ENCODE measurements around the gene DENND1B. TPM values are rescaled to one million over a fixed set of nuclear protein-coding genes. Genes with fewer than 3 reads are reported as not detected.

Gene DENND1B
- total and polyA plus RNA-seq, 2 of the 8 experiments (the other 6 are each of a cell fraction or from before 2014, with no cell fraction given) = 0.74 to 3.3 TPM

DNA sequence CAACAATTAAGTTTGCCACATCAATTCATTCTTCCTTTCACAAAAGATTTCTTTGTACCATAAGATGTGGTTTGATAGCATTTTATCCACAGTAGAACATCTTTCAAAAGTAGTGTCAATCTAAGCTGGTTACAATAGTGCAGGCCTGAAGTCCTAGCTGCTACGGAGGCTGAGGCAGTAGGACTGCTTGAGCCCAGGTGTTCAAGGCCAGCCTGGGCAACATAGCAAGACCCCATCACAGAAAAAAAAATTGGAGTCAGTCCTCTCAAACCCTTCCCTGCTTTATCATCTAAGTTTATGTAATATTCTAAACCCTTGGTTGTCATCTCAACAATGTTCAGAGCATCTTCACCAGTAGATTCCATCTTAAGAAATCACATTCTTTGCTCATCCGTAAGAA, 31.7 kb downstream of the DENND1B start:
- H3K36me3 ChIP-seq (ENCODE audit: control insufficient read depth in 2 of 4, insufficient read depth in 4 of 4, low read length in 3 of 4) = no peaks in the 10 kb centered on the region
- FAIRE-seq = no peak
- ChIA-PET CTCF (ENCODE audit: partially characterized antibody) (interaction anchor here (2.0 kb wide), 1 partner anchor 11 kb away, joined by 5 read pairs; no protein-coding TSS in a partner anchor), POLR2A (ENCODE audit: partially characterized antibody) (no interaction called here)
- H3K4me2 ChIP-seq (ENCODE audit: insufficient read depth in 1 of 2, low read depth in 2 of 2, low read length in 2 of 2) = no peak overlapping the region
- H3K14ac ChIP-seq (ENCODE audit: insufficient read length) = no peak overlapping the region
- H4K8ac ChIP-seq (ENCODE audit: extremely low read depth, insufficient read depth, low read length) = no peak overlapping the region
- no peaks in the 10 kb centered on the region for H3K27me3 ChIP-seq (replicated peaks in 1 of 4; ENCODE audit: control insufficient read depth in 3 of 4, extremely low read depth in 1 of 4, insufficient read depth in 3 of 4, low read length in 3 of 4)
- H3K23ac ChIP-seq (ENCODE audit: insufficient read length) = no peak overlapping the region
- no peak overlapping the region for H2AFZ ChIP-seq (ENCODE audit: low read length)
- no peaks in the 10 kb centered on the region for H3K79me1 ChIP-seq (ENCODE audit: low read depth, low read length)
- no peak for TF ChIP-seq YY1 (IDR thresholded peaks at IDR 0.05; ENCODE audit: low read depth, low read length)
- no peak for TF ChIP-seq HDAC6 (IDR thresholded peaks at IDR 0.05; ENCODE audit: low read depth, low read length)
- no peak for TF ChIP-seq CHD1 (IDR thresholded peaks at IDR 0.05; ENCODE audit: low read depth, low read length)
- no peak for TF ChIP-seq GABPA (IDR thresholded peaks at IDR 0.05; ENCODE audit: borderline replicate concordance, insufficient read depth, low read length)
- TF ChIP-seq ASH2L (IDR thresholded peaks at IDR 0.05; ENCODE audit: low read length) = no peak
- no peak for TF ChIP-seq ZNF274 (IDR thresholded peaks at IDR 0.05; ENCODE audit: borderline replicate concordance, extremely low read depth, low read length)
- TF ChIP-seq, protein P1, sequence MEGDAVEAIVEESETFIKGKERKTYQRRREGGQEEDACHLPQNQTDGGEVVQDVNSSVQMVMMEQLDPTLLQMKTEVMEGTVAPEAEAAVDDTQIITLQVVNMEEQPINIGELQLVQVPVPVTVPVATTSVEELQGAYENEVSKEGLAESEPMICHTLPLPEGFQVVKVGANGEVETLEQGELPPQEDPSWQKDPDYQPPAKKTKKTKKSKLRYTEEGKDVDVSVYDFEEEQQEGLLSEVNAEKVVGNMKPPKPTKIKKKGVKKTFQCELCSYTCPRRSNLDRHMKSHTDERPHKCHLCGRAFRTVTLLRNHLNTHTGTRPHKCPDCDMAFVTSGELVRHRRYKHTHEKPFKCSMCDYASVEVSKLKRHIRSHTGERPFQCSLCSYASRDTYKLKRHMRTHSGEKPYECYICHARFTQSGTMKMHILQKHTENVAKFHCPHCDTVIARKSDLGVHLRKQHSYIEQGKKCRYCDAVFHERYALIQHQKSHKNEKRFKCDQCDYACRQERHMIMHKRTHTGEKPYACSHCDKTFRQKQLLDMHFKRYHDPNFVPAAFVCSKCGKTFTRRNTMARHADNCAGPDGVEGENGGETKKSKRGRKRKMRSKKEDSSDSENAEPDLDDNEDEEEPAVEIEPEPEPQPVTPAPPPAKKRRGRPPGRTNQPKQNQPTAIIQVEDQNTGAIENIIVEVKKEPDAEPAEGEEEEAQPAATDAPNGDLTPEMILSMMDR (IDR thresholded peaks at IDR 0.05; ENCODE audit: control extremely low read depth in 1 of 3, insufficient read depth in 1 of 3, low read depth in 1 of 3, low read length in 3 of 3) = no peak
- no peak for TF ChIP-seq RFX5 (IDR thresholded peaks at IDR 0.05; ENCODE audit: borderline replicate concordance, low read depth, low read length)
- no peak for TF ChIP-seq CBX5 (IDR thresholded peaks at IDR 0.05; ENCODE audit: low read depth, low read length)
- TF ChIP-seq HDAC2 (IDR thresholded peaks at IDR 0.05; ENCODE audit: borderline replicate concordance in 1 of 2, low read depth in 2 of 2, low read length in 2 of 2) = no peak
- TF ChIP-seq SAP30 (IDR thresholded peaks at IDR 0.05; ENCODE audit: insufficient read depth, insufficient replicate concordance, low read length) = no peak
- WGBS, 2 experiments (ENCODE audit: extremely low coverage in 1 of 2, insufficient coverage in 1 of 2, insufficient read length in 1 of 2, insufficient replicate concordance in 2 of 2, low coverage in 1 of 2, low lambda C conversion rate in 2 of 2, missing lambda C conversion rate in 1 of 2) = 91% methylated on average over 2 of the region's 2 CpGs; no CpG with 5 or more reads in 1 of the 2 experiments
- H2BK12ac ChIP-seq (ENCODE audit: low read depth, low read length) = no peak overlapping the region
- H3K9me3 ChIP-seq (ENCODE audit: insufficient read depth in 2 of 2, low read depth in 1 of 2, low read length in 1 of 2) = no peaks in the 10 kb centered on the region; a peak in 1 of 4 replicates
- no peak overlapping the region for H4K5ac ChIP-seq (ENCODE audit: insufficient read length, low read depth, low read length)
- no peak overlapping the region for H2AK5ac ChIP-seq (ENCODE audit: low read depth, low read length)
- H4K20me1 ChIP-seq (replicated peaks in 1 of 2; ENCODE audit: control insufficient read depth in 1 of 2, insufficient read depth in 2 of 2, low read length in 2 of 2) = no peaks in the 10 kb centered on the region
- H3K79me2 ChIP-seq (ENCODE audit: control insufficient read depth in 1 of 2, insufficient read depth in 2 of 2, low read length in 2 of 2) = no peaks in the 10 kb centered on the region
- H3K18ac ChIP-seq (ENCODE audit: extremely low read depth, low read length) = no peak overlapping the region
- no peak overlapping the region for H2BK20ac ChIP-seq (ENCODE audit: low read length)
- H2BK120ac ChIP-seq (replicated peaks; ENCODE audit: low read depth, low read length) = no peak overlapping the region
- H2BK5ac ChIP-seq (ENCODE audit: low read depth, low read length) = no peak overlapping the region
- H3K4ac ChIP-seq (replicated peaks; ENCODE audit: insufficient read length, low read depth, low read length) = no peak overlapping the region
- H3K27ac ChIP-seq (ENCODE audit: low read depth, low read length) = no peak overlapping the region
- H4K91ac ChIP-seq (replicated peaks; ENCODE audit: insufficient read length, low read length) = no peak overlapping the region
- no peak overlapping the region for H3K56ac ChIP-seq (replicated peaks; ENCODE audit: insufficient read length, low read depth, low read length)
- H2BK15ac ChIP-seq (ENCODE audit: low read length) = no peak overlapping the region
- no peak overlapping the region for H3K4me3 ChIP-seq (ENCODE audit: extremely low read depth in 1 of 4, insufficient read depth in 2 of 4, low read depth in 3 of 4, low read length in 4 of 4)
- H3K9ac ChIP-seq (replicated peaks in 1 of 4; ENCODE audit: extremely low read depth in 1 of 4, low read depth in 3 of 4, low read length in 3 of 4) = no peak overlapping the region
- DNase-seq (ENCODE audit: low read depth in 1 of 2, low spot score in 2 of 2) = no peak
- H3K23me2 ChIP-seq (ENCODE audit: low read depth, low read length) = no peaks in the 10 kb centered on the region
- H3K4me1 ChIP-seq (replicated peaks in 1 of 4; ENCODE audit: control insufficient read depth in 3 of 4, insufficient read depth in 4 of 4, low read length in 3 of 4) = no peaks in the 10 kb centered on the region

Data from H1 (cell line).